ENCODE results near the gene COX20. TPM values are rescaled to one million over a fixed set of nuclear protein-coding genes. Genes with fewer than 3 reads are reported as not detected.

Gene COX20
- total and polyA plus RNA-seq, 2 of the 13 experiments (the other 11 are each of a cell fraction or from before 2014, with no cell fraction given): 34.4 to 95.8 TPM

- TF ChIP-seq IRF2 (CRISPR knock-in tag; IDR thresholded peaks at IDR 0.05): peak; percentile 25; the same call in 1 of the 2 replicates
- no peak for TF ChIP-seq DDIT3 (CRISPR knock-in tag; IDR thresholded peaks at IDR 0.05)
- TF ChIP-seq RBFOX2 (IDR thresholded peaks at IDR 0.05; ENCODE audit: low read depth, low read length): peak; percentile 97
- TF ChIP-seq SNAPC4 (CRISPR knock-in tag; IDR thresholded peaks at IDR 0.05): no peak
- 0 out of 2 replicates have a peak, but pooled peaks have one; percentile 33 for TF ChIP-seq RXRA (CRISPR knock-in tag; IDR thresholded peaks at IDR 0.05)
- peak; percentile 11 for TF ChIP-seq U2AF1 (optimal IDR thresholded peaks at IDR 0.05; ENCODE audit: low read depth, low read length)
- peak; percentile 44; the same call in 1 of the 2 replicates for TF ChIP-seq ZNF503 (CRISPR knock-in tag; IDR thresholded peaks at IDR 0.05)
- no peak for TF ChIP-seq ZBTB38 (CRISPR knock-in tag; IDR thresholded peaks at IDR 0.05)
- TF ChIP-seq ZNF672 (CRISPR knock-in tag; IDR thresholded peaks at IDR 0.05): no peak; the same call in 1 of the 2 replicates
- no peak; the same call in 1 of the 2 replicates for TF ChIP-seq FOXP4 (CRISPR knock-in tag; IDR thresholded peaks at IDR 0.05)
- TF ChIP-seq ZNF329 (CRISPR knock-in tag; IDR thresholded peaks at IDR 0.05; ENCODE audit: low read depth): peak; percentile 70; the same call in 1 of the 2 replicates
- TF ChIP-seq ZBTB43 (CRISPR knock-in tag; conservative IDR thresholded peaks at IDR 0.05): no peak
- TF ChIP-seq GATA4 (IDR thresholded peaks at IDR 0.05; ENCODE audit: borderline replicate concordance, low read depth): no peak
- no peak for TF ChIP-seq GATAD2A (CRISPR knock-in tag; IDR thresholded peaks at IDR 0.05)
- TF ChIP-seq MBD4 (IDR thresholded peaks at IDR 0.05; ENCODE audit: borderline replicate concordance, low read length): no peak
- TF ChIP-seq SMAD3 (CRISPR knock-in tag; IDR thresholded peaks at IDR 0.05): peak; percentile 64; the same call in 1 of the 2 replicates
- no peak for TF ChIP-seq CHD2 (IDR thresholded peaks at IDR 0.05; ENCODE audit: low read depth, low read length)
- no peak; a peak in 1 of 4 replicates for TF ChIP-seq EP300 (IDR thresholded peaks at IDR 0.05; ENCODE audit: low read depth in 2 of 2, low read length in 2 of 2)
- TF ChIP-seq EP300 (CRISPR knock-in tag; IDR thresholded peaks at IDR 0.05; ENCODE audit: borderline replicate concordance): peak; percentile 40; the same call in 1 of the 2 replicates
These were observed at the start of gene COX20 (continued) for GRCh38 chr1:244835276-244836134.

All from HepG2 (cell line).